ENCODE measurements around the gene CYP26C1. TPM values are rescaled to one million over a fixed set of nuclear protein-coding genes. Genes with fewer than 3 reads are reported as not detected.

Gene CYP26C1
- total RNA-seq, 1 experiment from 2014 or later, result 0.09 TPM

DNA sequence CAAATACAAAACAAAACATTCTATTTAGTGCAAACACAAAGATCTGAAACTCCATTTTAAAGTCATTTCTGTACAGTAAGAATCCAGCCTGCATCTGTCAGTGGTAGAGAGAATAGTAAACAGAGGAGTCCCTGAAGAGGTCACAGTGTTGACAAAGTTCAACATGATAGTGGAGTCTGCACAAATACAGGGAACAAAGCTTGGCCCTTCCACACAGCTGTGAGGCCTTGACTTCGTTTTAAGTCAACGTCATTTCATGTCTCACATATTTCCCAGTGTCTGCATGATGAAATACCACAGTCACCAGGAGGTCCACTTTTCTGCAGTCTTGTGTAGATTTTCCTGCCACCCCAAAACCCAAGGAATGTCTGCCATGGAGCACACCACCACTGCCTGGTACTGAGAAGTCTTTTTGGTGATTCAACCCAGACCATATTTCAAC, 46.1 kb downstream of the CYP26C1 start:
- Mint-ChIP-seq H3K4me1 (ENCODE audit: low read depth, unreplicated experiment) (peaks cover 14% of the 10 kb centered on the region), H3K27ac (ENCODE audit: unreplicated experiment) (peak overlapping the region; percentile 7), H3K36me3 (ENCODE audit: insufficient read depth, unreplicated experiment) (no peaks in the 10 kb centered on the region), H3K4me3 (ENCODE audit: unreplicated experiment) (no peak overlapping the region), H3K27me3 (ENCODE audit: insufficient read depth, unreplicated experiment) (no peaks in the 10 kb centered on the region), H3K9me3 (ENCODE audit: unreplicated experiment) (peaks cover 9% of the 10 kb centered on the region)
- Histone ChIP-seq H3K4me3 (ENCODE audit: low read depth, low read length) (no peak overlapping the region), H3K4me1 (peaks cover 13% of the 10 kb centered on the region), H3K9me3 (no peaks in the 10 kb centered on the region), H3K36me3 (ENCODE audit: control insufficient read depth, insufficient read depth, low read length) (no peaks in the 10 kb centered on the region), H3K27me3 (replicated peaks; ENCODE audit: control insufficient read depth, insufficient read depth, low read length) (no peaks in the 10 kb centered on the region)
- ChIA-PET POLR2A (no interaction called here), CTCF (interaction anchor here (1.3 kb wide), 1 partner anchor 9 kb away, joined by 6 read pairs; no protein-coding TSS in a partner anchor)
- TF ChIP-seq CTCF (IDR thresholded peaks at IDR 0.05; ENCODE audit: insufficient read depth in 1 of 2, low read depth in 1 of 2, low read length in 1 of 2, severe bottlenecking in 1 of 2, unreplicated experiment in 1 of 2), result no peak
- intact Hi-C loops (cut with micrococcal nuclease; ENCODE audit: unreplicated experiment), result loop anchor here (2.0 kb wide), 1 partner anchor 182 kb away; no protein-coding TSS in a partner anchor
- peak; percentile 66 to 69 for DNase-seq
- no TSS peak for BruUV-seq (replicated peaks)

GRCh38 chr10:93110472-93111146, 50.0 kb downstream of the CYP26C1 start:
- POLR2A ChIA-PET, result no interaction called here
- Histone ChIP-seq H3K36me3 (ENCODE audit: control insufficient read depth, insufficient read depth, low read length) (no peaks in the 10 kb centered on the region), H3K9me3 (no peaks in the 10 kb centered on the region), H3K4me1 (peaks cover 19% of the 10 kb centered on the region), H3K4me3 (ENCODE audit: low read depth, low read length) (no peak overlapping the region), H3K27me3 (replicated peaks; ENCODE audit: control insufficient read depth, insufficient read depth, low read length) (no peaks in the 10 kb centered on the region)
- intact Hi-C loops (cut with micrococcal nuclease; ENCODE audit: unreplicated experiment), result no loop called here
- CTCF ChIA-PET, result no interaction called here
- no peak overlapping the region for H3K4me3 Mint-ChIP-seq (ENCODE audit: unreplicated experiment)
- H3K4me1 Mint-ChIP-seq (ENCODE audit: low read depth, unreplicated experiment), result peaks cover 23% of the 10 kb centered on the region
- no peak overlapping the region for H3K27ac Mint-ChIP-seq (ENCODE audit: unreplicated experiment)
- no TSS peak for BruUV-seq (replicated peaks)
- no peak for DNase-seq
- no peaks in the 10 kb centered on the region for H3K27me3 Mint-ChIP-seq (ENCODE audit: insufficient read depth, unreplicated experiment)
- TF ChIP-seq CTCF (IDR thresholded peaks at IDR 0.05; ENCODE audit: insufficient read depth in 1 of 2, low read depth in 1 of 2, low read length in 1 of 2, severe bottlenecking in 1 of 2, unreplicated experiment in 1 of 2), result no peak
- no peaks in the 10 kb centered on the region for H3K36me3 Mint-ChIP-seq (ENCODE audit: insufficient read depth, unreplicated experiment)
- H3K9me3 Mint-ChIP-seq (ENCODE audit: unreplicated experiment), result no peaks in the 10 kb centered on the region

DNA sequence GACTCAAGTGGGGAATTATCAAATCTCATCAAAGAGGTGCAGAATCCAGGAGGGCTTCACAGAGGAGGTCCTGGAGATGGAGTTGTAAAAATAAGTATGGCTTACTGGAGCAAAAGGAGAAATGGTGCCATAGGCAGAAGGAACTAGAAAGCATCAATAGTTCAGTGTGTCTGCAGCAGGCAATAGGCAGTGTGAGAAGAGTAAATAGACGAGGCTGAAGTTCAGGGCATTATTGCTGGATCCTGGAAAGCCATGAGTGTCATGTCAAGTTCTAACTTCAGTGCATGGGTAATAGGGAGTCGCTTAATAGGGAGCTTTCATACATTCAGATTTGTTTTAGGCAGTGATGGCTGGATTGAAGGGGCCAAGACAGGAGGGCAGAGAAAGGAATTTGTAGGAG, 52.4 kb downstream of the CYP26C1 start:
- ChIA-PET POLR2A (no interaction called here), CTCF (no interaction called here)
- BruUV-seq (replicated peaks), result no TSS peak
- Mint-ChIP-seq H3K4me3 (ENCODE audit: unreplicated experiment) (no peak overlapping the region), H3K9me3 (ENCODE audit: unreplicated experiment) (no peaks in the 10 kb centered on the region), H3K4me1 (ENCODE audit: low read depth, unreplicated experiment) (peaks cover 13% of the 10 kb centered on the region), H3K36me3 (ENCODE audit: insufficient read depth, unreplicated experiment) (no peaks in the 10 kb centered on the region), H3K27me3 (ENCODE audit: insufficient read depth, unreplicated experiment) (no peaks in the 10 kb centered on the region), H3K27ac (ENCODE audit: unreplicated experiment) (no peak overlapping the region)
- Histone ChIP-seq H3K36me3 (ENCODE audit: control insufficient read depth, insufficient read depth, low read length) (no peaks in the 10 kb centered on the region), H3K4me3 (ENCODE audit: low read depth, low read length) (no peak overlapping the region), H3K9me3 (peaks cover 3% of the 10 kb centered on the region; the same call in 1 of the 2 replicates), H3K4me1 (0 out of 2 replicates have a peak, but pooled peaks cover 6% of the 10 kb centered on the region), H3K27me3 (replicated peaks; ENCODE audit: control insufficient read depth, insufficient read depth, low read length) (no peaks in the 10 kb centered on the region)
- intact Hi-C loops (cut with micrococcal nuclease; ENCODE audit: unreplicated experiment), result no loop called here
- TF ChIP-seq CTCF (IDR thresholded peaks at IDR 0.05; ENCODE audit: insufficient read depth in 1 of 2, low read depth in 1 of 2, low read length in 1 of 2, severe bottlenecking in 1 of 2, unreplicated experiment in 1 of 2), result no peak
- no peak for DNase-seq

All from Caco-2 (cell line).